ENCODE data around the gene PCARE.

DNA sequence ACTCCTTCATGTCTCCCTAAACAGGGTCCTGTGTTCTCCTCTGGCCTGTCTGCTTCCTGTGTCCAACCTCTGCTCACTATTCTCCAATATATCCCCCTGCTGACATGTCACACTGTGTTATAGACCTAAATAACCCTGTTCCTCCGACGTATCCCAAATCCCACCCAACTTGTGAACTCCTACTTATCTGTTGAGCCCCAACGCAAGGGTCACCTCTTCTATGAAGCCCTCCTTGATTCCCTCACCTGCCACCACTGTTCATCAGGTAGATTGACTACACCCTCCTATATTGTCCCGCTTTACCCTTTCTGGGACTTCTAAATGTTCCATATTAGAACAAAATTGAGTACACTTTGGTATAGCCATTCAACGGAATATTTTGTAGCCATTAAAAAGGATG, 42.1 kb downstream of the PCARE start:
- TF ChIP-seq EP300 (IDR thresholded peaks at IDR 0.05; ENCODE audit: borderline replicate concordance), result no peak
- TF ChIP-seq ZBTB7A (IDR thresholded peaks at IDR 0.05; ENCODE audit: low read depth), result no peak
- TF ChIP-seq, protein P1, sequence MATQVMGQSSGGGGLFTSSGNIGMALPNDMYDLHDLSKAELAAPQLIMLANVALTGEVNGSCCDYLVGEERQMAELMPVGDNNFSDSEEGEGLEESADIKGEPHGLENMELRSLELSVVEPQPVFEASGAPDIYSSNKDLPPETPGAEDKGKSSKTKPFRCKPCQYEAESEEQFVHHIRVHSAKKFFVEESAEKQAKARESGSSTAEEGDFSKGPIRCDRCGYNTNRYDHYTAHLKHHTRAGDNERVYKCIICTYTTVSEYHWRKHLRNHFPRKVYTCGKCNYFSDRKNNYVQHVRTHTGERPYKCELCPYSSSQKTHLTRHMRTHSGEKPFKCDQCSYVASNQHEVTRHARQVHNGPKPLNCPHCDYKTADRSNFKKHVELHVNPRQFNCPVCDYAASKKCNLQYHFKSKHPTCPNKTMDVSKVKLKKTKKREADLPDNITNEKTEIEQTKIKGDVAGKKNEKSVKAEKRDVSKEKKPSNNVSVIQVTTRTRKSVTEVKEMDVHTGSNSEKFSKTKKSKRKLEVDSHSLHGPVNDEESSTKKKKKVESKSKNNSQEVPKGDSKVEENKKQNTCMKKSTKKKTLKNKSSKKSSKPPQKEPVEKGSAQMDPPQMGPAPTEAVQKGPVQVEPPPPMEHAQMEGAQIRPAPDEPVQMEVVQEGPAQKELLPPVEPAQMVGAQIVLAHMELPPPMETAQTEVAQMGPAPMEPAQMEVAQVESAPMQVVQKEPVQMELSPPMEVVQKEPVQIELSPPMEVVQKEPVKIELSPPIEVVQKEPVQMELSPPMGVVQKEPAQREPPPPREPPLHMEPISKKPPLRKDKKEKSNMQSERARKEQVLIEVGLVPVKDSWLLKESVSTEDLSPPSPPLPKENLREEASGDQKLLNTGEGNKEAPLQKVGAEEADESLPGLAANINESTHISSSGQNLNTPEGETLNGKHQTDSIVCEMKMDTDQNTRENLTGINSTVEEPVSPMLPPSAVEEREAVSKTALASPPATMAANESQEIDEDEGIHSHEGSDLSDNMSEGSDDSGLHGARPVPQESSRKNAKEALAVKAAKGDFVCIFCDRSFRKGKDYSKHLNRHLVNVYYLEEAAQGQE (IDR thresholded peaks at IDR 0.05; ENCODE audit: low read depth), result no peak
- TF ChIP-seq RAD21 (IDR thresholded peaks at IDR 0.05; ENCODE audit: low read depth), result no peak
- TF ChIP-seq CREB1 (IDR thresholded peaks at IDR 0.05; ENCODE audit: low read depth), result no peak
- TF ChIP-seq CEBPB (IDR thresholded peaks at IDR 0.05), result no peak
- no peak for TF ChIP-seq TAF1 (IDR thresholded peaks at IDR 0.05; ENCODE audit: low read depth)
- TF ChIP-seq TCF12 (IDR thresholded peaks at IDR 0.05; ENCODE audit: low read depth), result no peak
- no peak for TF ChIP-seq YY1 (IDR thresholded peaks at IDR 0.05; ENCODE audit: low read depth)
- TF ChIP-seq TEAD4 (IDR thresholded peaks at IDR 0.05), result no peak
- TF ChIP-seq, protein P2, sequence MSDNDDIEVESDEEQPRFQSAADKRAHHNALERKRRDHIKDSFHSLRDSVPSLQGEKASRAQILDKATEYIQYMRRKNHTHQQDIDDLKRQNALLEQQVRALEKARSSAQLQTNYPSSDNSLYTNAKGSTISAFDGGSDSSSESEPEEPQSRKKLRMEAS (IDR thresholded peaks at IDR 0.05), result no peak
- no peak for TF ChIP-seq FOXM1 (IDR thresholded peaks at IDR 0.05; ENCODE audit: borderline replicate concordance, low read depth)

Data from Ishikawa (cell line).